ENCODE measurements around the gene HIF1A. TPM values are rescaled to one million over a fixed set of nuclear protein-coding genes. Genes with fewer than 3 reads are reported as not detected.

HIF1A gene
- total RNA-seq, 2 donors from 2014 or later, result 175 to 204 TPM

DNA sequence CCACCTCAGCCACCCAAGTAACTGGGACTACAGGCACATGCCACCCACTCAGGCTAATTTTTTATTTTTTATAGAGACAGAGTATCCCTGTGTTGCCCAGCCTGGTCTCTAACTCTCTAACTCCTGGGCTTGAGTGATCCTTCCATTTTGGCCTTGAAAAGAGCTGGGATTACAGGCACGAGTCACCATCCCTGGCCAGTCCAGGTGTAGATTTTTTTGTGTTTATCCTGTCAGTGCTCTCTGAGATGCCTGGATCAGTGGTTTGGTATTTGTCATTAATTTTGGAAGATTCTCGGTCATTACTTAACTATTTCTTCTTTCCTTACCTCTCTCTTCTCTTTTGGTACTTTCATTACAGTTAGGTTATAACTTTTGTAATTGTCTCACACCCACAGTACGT, 5.3 kb upstream of the HIF1A start:
- DNase-seq (no peak), ATAC-seq (no peak)
- peaks cover 25% of the 10 kb centered on the region for H3K4me1 Mint-ChIP-seq
- H3K36me3 Mint-ChIP-seq (ENCODE audit: low read depth), result peaks cover 4% of the 10 kb centered on the region
- H3K27me3 Mint-ChIP-seq, result no peaks in the 10 kb centered on the region
- no peaks in the 10 kb centered on the region for H3K9me3 ChIP-seq (ENCODE audit: control insufficient read depth, low read length, poor library complexity, severe bottlenecking)
- H3K27ac Mint-ChIP-seq, result no peak overlapping the region
- H3K4me3 Mint-ChIP-seq, result no peak overlapping the region

- H3K27me3 Mint-ChIP-seq, result no peaks in the 10 kb centered on the region
- H3K4me1 Mint-ChIP-seq, result peaks cover 27% of the 10 kb centered on the region
- ATAC-seq, result no peak
- H3K27ac Mint-ChIP-seq, result peak overlapping the region; percentile 83
- no peak for DNase-seq
- peak overlapping the region; percentile 74 for H3K4me3 Mint-ChIP-seq
- no peaks in the 10 kb centered on the region for H3K9me3 ChIP-seq (ENCODE audit: control insufficient read depth, low read length, poor library complexity, severe bottlenecking)
- peaks cover 4% of the 10 kb centered on the region for H3K36me3 Mint-ChIP-seq (ENCODE audit: low read depth)
Observed at GRCh38 chr14:61690982-61691381, 4.3 kb upstream of the HIF1A start.

GRCh38 chr14:61691495-61691894, 3.8 kb upstream of the HIF1A start:
- DNase-seq (no peak), ATAC-seq (no peak)
- Mint-ChIP-seq H3K4me1 (peaks cover 27% of the 10 kb centered on the region), H3K36me3 (ENCODE audit: low read depth) (peaks cover 4% of the 10 kb centered on the region), H3K27me3 (no peaks in the 10 kb centered on the region), H3K27ac (peak overlapping the region; percentile 83), H3K4me3 (peak overlapping the region; percentile 74)
- no peaks in the 10 kb centered on the region for H3K9me3 ChIP-seq (ENCODE audit: control insufficient read depth, low read length, poor library complexity, severe bottlenecking)

GRCh38 chr14:61694039-61694438, 1.3 kb upstream of the HIF1A start:
- Mint-ChIP-seq H3K36me3 (ENCODE audit: low read depth) (no peaks in the 10 kb centered on the region), H3K27me3 (no peaks in the 10 kb centered on the region), H3K4me1 (peaks cover 42% of the 10 kb centered on the region), H3K27ac (peak overlapping the region; percentile 96), H3K4me3 (peak overlapping the region; percentile 96)
- ATAC-seq (no peak), DNase-seq (no peak)
- no peaks in the 10 kb centered on the region for H3K9me3 ChIP-seq (ENCODE audit: control insufficient read depth, low read length, poor library complexity, severe bottlenecking)

DNA sequence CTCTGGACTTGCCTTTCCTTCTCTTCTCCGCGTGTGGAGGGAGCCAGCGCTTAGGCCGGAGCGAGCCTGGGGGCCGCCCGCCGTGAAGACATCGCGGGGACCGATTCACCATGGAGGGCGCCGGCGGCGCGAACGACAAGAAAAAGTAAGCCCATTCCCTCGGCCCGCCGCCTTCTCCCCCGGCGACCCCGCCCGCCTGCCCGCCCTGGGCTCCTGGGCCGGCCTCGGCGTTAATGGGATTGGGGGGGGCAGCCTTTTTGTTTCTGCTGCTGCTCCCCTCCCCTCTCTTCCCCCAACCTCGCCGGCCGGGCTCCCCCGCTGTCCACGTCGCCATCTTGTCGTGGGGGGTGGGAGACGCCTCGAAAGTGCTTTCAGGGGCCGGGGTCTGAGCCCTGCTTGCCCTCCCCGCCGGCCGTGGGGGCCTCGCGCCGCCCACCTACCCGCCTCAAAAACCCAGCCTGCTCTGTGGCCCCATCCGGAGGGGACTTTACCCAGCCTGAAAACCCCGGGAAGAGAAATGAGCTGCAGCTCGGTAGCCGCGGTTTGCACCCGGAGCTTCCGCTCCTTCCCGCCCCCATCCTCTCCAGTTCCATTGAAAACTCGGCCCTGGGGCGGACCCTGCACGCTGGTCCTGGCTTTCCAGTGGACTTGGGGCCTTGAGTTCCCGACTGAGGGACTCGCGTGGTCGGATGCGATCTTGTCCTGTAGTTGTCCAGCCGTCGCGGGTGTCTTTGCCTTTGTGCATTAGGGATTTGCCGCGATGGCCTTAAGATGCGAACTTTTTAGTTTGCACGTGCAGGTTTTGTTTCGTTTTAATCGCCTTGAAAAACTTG, 598 bp downstream of the HIF1A start:
- Mint-ChIP-seq H3K27me3 (no peaks in the 10 kb centered on the region), H3K4me3 (peak overlapping the region; percentile 96), H3K4me1 (peaks cover 46% of the 10 kb centered on the region), H3K27ac (peak overlapping the region; percentile 96), H3K36me3 (ENCODE audit: low read depth) (no peaks in the 10 kb centered on the region)
- peak; percentile 26 to 46 (median 36) for DNase-seq
- no peaks in the 10 kb centered on the region for H3K9me3 ChIP-seq (ENCODE audit: control insufficient read depth, low read length, poor library complexity, severe bottlenecking)
- ATAC-seq, result peak; percentile 4

DNA sequence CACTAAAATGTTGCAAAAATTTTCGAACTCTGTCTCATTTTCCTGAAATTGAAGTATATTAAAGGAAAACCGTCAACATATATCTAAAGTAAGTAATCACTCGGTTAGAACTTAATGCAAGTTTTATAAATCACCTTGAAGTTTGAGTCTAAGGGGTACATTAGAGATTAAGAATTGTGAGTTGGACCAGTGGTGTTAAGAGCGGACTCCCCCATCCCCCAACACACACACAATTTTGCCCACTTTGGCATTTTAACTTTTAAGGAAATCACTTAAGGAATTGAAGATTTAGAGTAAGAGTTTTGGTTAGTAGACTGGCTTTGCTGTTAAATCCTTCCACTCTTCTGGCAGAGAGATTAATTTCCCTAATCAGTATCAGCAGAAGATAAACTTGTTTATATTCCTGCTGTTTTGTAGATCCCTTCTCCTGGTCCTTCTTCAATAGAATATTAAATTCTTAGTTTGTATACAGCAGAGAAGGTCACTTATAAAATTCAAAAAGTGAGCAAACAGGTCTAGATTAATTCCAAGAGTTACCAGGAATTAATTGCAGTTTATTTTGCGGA, 1.5 kb downstream of the HIF1A start:
- H3K27me3 Mint-ChIP-seq, result no peaks in the 10 kb centered on the region
- peak overlapping the region; percentile 96 for H3K4me3 Mint-ChIP-seq
- no peaks in the 10 kb centered on the region for H3K36me3 Mint-ChIP-seq (ENCODE audit: low read depth)
- DNase-seq (no peak), ATAC-seq (no peak)
- H3K4me1 Mint-ChIP-seq, result peaks cover 39% of the 10 kb centered on the region
- H3K9me3 ChIP-seq (ENCODE audit: control insufficient read depth, low read length, poor library complexity, severe bottlenecking), result no peaks in the 10 kb centered on the region
- peak overlapping the region; percentile 96 for H3K27ac Mint-ChIP-seq

DNA sequence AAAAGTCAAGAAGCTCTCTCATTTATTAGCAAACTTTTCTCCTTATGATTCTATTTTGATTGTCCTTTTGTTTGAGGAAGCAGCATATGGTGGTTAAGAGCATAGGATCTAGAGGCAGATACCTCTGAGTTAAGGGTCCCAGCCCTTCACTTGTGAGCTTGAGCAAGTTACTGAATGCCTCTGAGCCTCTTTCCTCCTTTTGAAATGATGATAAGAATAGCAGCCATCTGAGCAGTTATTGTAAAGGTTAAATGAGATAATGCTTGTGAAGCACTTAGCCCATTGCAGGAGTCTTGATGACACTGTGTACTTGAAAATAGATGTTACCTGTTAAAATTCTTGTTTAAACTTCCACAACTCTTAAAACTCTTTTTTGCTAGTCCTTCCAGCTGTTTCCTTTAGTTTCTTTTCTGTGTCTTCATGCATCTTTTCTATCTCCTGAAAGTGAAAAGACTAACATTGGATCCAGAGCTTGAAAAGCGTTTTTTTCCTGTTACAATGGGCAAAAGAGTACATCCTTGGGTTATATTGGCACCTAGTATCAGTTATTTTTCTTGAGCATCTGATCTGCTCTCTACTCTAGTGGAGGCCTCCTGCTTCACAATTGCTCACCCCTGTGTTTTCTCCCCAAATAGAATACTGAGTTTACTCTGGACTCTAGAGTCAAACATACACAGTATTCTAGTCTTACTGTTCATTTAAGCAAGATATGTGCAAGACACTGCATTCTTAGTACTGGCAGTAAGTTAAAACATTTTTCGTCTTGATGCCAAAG, 3.1 kb downstream of the HIF1A start:
- H3K27ac Mint-ChIP-seq, result peak overlapping the region; percentile 96
- DNase-seq, result no peak
- H3K36me3 Mint-ChIP-seq (ENCODE audit: low read depth), result no peaks in the 10 kb centered on the region
- peaks cover 45% of the 10 kb centered on the region for H3K4me1 Mint-ChIP-seq
- H3K27me3 Mint-ChIP-seq, result no peaks in the 10 kb centered on the region
- peak overlapping the region; percentile 87 for H3K4me3 Mint-ChIP-seq
- no peak for ATAC-seq
- H3K9me3 ChIP-seq (ENCODE audit: control insufficient read depth, low read length, poor library complexity, severe bottlenecking), result no peaks in the 10 kb centered on the region

DNA sequence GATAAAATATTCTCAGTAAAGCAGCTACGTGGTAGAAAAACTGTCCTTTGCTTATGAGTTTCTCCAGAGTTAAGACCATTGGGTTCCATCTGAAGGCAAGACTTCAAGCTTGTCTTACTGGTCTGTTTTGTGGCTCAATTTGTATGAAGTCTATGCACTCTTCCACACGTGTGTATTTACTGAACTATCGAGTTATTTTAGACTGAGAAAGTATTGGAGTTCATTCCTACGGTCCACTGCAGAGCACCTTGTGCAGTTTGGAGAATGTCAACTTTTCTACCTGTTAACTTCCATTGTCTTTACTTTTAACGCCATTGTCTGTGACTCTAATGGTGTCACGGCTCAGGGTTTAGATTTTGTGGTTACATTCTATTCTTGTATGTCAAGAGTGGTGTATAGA, 3.7 kb downstream of the HIF1A start:
- Mint-ChIP-seq H3K4me1 (peaks cover 47% of the 10 kb centered on the region), H3K27ac (peak overlapping the region; percentile 96), H3K36me3 (ENCODE audit: low read depth) (no peaks in the 10 kb centered on the region), H3K4me3 (peak overlapping the region; percentile 87), H3K27me3 (no peaks in the 10 kb centered on the region)
- ATAC-seq (no peak), DNase-seq (no peak)
- no peaks in the 10 kb centered on the region for H3K9me3 ChIP-seq (ENCODE audit: control insufficient read depth, low read length, poor library complexity, severe bottlenecking)

DNA sequence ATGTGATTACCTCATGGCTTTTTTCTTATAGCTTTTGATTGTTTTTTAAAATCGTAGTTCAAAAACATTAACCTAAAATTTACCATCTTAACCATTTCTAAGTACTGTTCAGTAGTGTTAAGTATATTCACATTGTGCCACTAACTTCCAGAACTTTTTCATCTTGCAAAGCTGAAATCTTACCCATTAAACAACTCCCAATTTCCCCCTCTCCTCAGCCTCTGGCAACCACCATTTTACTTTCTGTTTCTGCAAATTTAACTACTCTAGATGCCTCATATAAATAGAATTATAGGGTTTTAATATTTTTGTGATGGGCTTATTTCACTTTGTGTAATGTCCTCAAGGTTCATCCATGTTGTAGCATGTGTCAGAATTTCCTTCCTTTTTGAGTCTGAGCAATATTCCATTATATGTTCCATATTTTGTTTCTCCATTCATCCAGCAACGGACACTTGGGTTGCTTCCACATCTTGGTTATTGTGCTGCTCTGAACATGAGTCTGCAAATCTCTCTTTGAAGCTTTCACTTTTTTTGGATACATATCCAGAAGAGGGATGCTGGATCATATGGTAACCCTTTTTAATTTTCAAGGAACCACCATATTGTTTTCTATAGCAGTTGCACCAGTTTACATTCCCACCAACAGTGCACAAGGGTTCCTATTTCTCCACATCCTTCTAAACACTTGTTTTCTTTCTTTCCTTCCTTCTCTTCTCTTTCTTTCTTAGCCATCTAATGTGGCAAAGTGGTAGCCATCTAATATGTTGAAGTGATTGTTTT, 5.0 kb downstream of the HIF1A start:
- H3K4me1 Mint-ChIP-seq, result peaks cover 47% of the 10 kb centered on the region
- peak overlapping the region; percentile 96 for H3K27ac Mint-ChIP-seq
- no peak for DNase-seq
- no peaks in the 10 kb centered on the region for H3K27me3 Mint-ChIP-seq
- peak overlapping the region; percentile 28 for H3K4me3 Mint-ChIP-seq
- ATAC-seq, result no peak
- H3K36me3 Mint-ChIP-seq (ENCODE audit: low read depth), result no peaks in the 10 kb centered on the region
- no peaks in the 10 kb centered on the region for H3K9me3 ChIP-seq (ENCODE audit: control insufficient read depth, low read length, poor library complexity, severe bottlenecking)

- H3K4me3 Mint-ChIP-seq, result peak overlapping the region; percentile 67
- peaks cover 57% of the 10 kb centered on the region for H3K4me1 Mint-ChIP-seq
- H3K27ac Mint-ChIP-seq, result peak overlapping the region; percentile 92
- peak; percentile 20 for ATAC-seq
- H3K27me3 Mint-ChIP-seq, result no peaks in the 10 kb centered on the region
- no peaks in the 10 kb centered on the region for H3K36me3 Mint-ChIP-seq (ENCODE audit: low read depth)
- H3K9me3 ChIP-seq (ENCODE audit: control insufficient read depth, low read length, poor library complexity, severe bottlenecking), result no peaks in the 10 kb centered on the region
- no peak for DNase-seq
Observed at GRCh38 chr14:61701946-61702345, 6.6 kb downstream of the HIF1A start.

GRCh38 chr14:61703342-61704129, 8.2 kb downstream of the HIF1A start:
- H3K4me1 Mint-ChIP-seq, result peaks cover 51% of the 10 kb centered on the region
- no peak for DNase-seq
- H3K36me3 Mint-ChIP-seq (ENCODE audit: low read depth), result no peaks in the 10 kb centered on the region
- H3K27ac Mint-ChIP-seq, result peak overlapping the region; percentile 27
- no peaks in the 10 kb centered on the region for H3K27me3 Mint-ChIP-seq
- peak overlapping the region; percentile 28 for H3K4me3 Mint-ChIP-seq
- no peaks in the 10 kb centered on the region for H3K9me3 ChIP-seq (ENCODE audit: control insufficient read depth, low read length, poor library complexity, severe bottlenecking)
- no peak for ATAC-seq

DNA sequence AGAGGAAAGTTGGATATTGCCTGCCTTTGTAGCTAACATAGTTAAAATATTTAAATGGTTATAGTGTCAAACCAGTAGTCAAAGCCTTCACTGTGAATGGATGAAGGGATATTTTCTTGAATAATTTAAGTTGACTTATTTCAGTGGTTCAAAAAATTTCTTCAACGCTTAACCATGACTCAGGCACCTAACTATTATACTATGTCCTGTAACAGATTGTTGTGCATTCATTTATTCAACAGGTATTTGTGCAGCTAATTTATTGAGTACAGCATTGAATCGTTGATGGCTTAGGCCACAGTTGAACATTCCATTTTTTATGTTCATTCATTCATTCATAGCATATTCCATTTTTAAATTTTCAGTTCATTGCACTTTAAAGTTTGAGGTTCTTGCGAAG, 9.2 kb downstream of the HIF1A start:
- Mint-ChIP-seq H3K27me3 (no peaks in the 10 kb centered on the region), H3K4me3 (no peak overlapping the region), H3K4me1 (peaks cover 46% of the 10 kb centered on the region), H3K27ac (no peak overlapping the region), H3K36me3 (ENCODE audit: low read depth) (no peaks in the 10 kb centered on the region)
- DNase-seq, result no peak
- no peaks in the 10 kb centered on the region for H3K9me3 ChIP-seq (ENCODE audit: control insufficient read depth, low read length, poor library complexity, severe bottlenecking)
- ATAC-seq, result no peak
